Activated CD8-positive, alpha-beta memory T cell treated with anti-CD3 and anti-CD28 coated beads, Interleukin-2, amount 50 U/mL, for 48 hours (primary cell): ENCODE measurements around the gene UBE2G2.
A peak's percentile ranks its signal among the peaks of the same experiment; 100 is the strongest.

Experiments
- DNase-seq: peaks from one replicate; pipeline ENCODE4 v3.0.0-alpha.2; 2020

The UBE2G2 gene

GRCh38 chr21:44814498-44815023, 12.9 kb upstream of the UBE2G2 start:
- DNase-seq = no peak

GRCh38 chr21:44813727-44814126, 12.1 kb upstream of the UBE2G2 start:
- no peak for DNase-seq

DNA sequence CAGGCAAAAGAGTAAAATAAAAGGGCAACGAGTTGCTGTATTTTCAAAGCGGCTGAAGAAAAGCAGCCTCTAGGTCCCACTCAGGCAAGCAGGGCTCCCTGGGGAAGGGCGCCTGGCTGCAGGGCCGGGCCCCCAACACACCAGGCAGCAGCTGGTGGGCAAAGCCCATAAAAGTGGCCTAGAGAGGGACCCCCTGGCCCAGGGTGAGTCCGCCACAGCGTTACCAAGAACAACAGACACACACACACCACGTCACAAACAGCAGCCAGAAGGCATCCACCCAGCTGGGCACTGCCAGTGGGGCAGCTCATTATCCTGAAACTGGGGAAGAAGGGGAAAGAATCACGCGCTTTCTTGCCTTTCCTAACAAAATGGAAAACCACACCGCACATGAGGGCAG, 11.5 kb upstream of the UBE2G2 start:
- DNase-seq = no peak

- DNase-seq = no peak
Measured at GRCh38 chr21:44812640-44813039, 11.0 kb upstream of the UBE2G2 start.

DNA sequence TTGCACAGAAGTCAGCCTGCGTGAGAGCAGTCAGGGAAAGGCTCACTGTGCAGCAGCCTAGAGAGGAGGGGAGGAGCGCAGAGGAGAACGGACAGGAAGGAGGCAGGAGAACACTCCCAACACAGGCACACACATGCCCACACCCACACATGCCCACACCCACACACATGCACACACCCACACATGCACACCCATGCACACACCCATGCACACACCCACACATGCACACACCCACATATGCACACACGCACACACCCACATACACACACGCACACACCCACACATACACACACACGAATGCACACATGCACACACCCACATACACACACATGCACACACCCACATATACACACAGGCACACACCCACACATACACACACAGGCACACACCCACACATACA, 9.2 kb upstream of the UBE2G2 start:
- no peak for DNase-seq

- no peak for DNase-seq
Measured at GRCh38 chr21:44805859-44806258, 4.2 kb upstream of the UBE2G2 start.

DNA sequence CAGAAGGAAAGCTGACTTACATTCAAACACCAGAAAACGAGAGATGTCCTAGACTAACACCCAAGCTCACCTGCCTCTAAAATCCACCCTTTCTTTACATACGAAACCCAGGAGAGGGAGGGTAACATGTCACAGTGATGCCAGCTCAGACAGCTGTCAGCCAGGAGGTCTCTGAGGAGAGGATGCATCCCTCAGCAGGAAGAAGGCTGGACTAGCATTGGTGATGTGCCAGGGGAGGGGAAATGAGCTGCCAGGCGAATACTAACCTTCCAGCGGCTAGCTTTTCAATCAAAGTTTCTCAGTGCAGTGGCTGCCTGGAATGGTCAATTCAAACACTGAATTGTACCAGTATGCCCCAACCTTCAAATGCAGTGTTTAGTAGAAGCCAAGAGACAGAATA, 3.6 kb upstream of the UBE2G2 start:
- DNase-seq = no peak

- no peak for DNase-seq
Measured at GRCh38 chr21:44804762-44805161, 3.1 kb upstream of the UBE2G2 start.

DNA sequence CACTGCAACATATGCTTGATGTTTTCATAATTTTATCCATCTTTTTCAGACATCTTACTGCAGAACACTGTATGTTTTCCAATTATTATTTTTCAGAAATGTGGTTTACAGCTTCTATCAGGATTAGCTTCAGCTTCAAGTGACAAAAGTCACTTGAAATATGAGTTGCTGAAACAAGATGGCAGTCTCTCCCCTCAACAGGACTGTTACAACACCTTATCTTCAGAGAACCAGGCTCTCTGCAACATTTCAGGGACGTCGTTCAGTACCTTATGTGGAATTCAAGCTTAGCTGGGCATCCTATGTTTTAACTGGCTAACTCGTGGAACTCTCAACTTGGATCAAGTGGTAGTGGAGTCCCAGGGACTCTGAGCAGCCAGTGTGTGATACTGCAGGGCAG, 2.0 kb upstream of the UBE2G2 start:
- no peak for DNase-seq

GRCh38 chr21:44802396-44803153, 955 bp upstream of the UBE2G2 start:
- DNase-seq = no peak

DNA sequence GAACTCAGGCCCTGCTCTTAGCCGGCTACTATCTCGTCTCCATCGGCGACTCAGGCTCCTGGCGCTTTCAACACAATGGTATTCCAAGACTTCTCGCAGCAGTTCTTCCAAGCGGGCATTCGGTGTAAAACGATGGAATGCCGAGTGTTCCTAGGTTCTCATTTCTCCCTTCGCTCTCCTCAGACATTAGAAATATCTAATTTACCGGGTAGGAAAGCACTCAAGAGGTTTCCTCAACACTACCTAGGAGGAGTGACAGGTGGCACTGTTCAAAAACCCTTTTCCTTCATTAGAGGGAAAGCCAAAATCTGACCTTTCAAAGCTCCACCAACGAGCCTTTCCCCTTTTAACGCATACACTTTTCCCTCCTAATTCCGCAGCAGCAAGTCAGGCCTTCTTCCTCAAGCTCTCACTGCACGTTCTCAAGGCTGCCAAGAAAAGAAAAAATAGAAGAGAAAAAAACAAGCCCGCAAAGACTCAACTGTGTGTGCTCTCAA, 601 bp downstream of the UBE2G2 start:
- no peak for DNase-seq

- no peak for DNase-seq
Measured at GRCh38 chr21:44800103-44800502, 1.5 kb downstream of the UBE2G2 start.

DNA sequence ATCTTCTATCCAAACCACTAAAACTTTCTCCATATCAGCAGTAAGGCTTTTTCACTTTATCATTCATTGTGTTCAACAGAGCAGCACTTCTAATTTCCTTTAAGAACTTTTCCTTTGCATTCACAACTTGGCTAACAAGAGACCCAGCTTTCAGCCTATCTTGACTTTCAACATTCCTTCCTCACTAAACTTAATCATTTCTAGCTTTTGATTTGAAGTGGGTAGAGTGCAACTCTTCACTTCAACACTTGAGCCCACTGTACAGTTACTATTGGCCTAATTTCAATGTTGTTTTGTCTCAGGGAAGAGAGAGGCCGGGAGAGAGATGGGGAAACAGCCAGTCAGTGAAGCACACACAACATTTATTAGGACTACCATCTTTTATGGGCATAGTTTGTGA, 2.0 kb downstream of the UBE2G2 start:
- no peak for DNase-seq

DNA sequence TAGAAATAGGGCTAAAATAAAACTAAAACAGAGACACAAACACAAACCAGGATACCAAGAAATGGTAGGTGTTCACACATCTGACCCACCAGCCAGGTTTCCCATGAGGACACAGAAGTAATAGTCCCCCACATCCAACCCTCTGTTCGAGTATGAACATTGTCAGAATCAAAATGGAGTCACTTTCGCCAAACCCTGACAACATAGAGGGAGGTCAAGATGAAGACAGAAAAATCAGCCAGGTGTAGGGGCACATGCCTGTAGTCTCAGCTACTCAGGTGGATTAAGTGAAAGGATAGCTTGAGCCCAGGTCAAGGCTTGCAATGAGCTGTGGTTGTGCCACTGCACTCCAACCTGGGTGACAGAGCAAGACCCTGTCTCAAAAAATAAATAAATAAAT, 3.8 kb downstream of the UBE2G2 start:
- no peak for DNase-seq

GRCh38 chr21:44795342-44795741, 6.3 kb downstream of the UBE2G2 start:
- DNase-seq = no peak

- no peak for DNase-seq
Measured at GRCh38 chr21:44793592-44794374, 7.8 kb downstream of the UBE2G2 start.

DNA sequence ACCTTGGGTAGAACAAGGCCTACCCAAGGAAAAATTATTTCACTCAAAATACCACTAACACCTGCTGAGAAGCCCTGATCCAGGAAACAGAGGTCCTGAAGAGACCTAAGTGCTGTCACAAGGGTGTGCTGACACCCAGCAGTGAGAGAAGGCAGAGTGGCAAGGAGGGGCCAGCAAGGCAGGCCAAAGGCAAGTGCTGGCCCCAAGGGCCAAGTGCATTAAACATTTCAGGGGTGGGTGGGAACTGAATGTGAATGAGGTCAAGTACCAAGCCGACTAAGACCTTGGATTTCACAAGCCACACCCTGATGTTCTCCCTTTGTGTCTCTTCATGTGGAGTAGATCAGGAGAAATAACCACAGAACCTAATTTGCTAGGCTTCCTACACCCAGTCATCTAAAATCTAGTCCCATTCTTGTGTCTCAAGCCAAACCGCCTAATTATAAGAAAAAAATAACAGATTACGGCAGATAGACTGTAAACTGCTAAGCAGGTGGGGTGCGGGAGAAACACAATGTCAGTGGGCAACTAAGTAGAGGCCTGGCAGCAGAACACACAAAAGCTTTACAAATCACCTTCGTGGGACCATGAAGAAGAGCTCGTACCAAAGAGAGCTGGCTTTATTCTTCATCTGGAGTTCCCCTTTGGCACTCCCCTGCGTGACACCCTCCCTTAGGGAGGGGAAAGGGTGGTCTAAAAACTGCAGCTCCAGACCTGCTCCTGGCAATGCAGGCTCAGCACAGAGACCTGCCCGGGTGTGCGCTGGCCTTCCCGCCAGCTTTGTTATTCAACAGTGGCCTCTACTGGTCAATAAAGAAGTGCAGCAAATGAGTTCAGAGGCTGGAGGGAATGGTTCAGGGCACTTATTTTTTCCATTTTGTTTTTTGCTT, 8.7 kb downstream of the UBE2G2 start:
- DNase-seq = peak; percentile 68

GRCh38 chr21:44791993-44792392, 9.6 kb downstream of the UBE2G2 start:
- DNase-seq = no peak

DNA sequence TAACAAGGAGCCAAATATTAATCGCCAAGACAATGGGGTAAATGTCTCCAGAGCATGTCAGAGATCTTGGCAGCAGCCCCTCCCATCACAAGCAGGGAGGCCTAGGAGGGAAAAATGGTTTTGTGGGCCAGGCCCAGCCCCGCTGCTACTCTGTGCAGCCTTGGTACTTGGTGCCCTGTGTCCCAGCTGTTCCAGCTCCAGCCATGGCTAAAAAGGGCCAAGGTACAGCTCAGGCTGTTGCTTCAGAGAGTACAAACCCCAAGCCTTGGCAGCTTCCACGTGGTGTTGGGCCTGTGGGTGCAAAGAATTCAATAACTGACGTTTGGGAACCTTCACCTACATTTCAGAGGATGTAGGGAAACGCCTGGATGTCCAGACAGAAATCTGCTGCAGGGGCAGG, 10.4 kb downstream of the UBE2G2 start:
- no peak for DNase-seq

DNA sequence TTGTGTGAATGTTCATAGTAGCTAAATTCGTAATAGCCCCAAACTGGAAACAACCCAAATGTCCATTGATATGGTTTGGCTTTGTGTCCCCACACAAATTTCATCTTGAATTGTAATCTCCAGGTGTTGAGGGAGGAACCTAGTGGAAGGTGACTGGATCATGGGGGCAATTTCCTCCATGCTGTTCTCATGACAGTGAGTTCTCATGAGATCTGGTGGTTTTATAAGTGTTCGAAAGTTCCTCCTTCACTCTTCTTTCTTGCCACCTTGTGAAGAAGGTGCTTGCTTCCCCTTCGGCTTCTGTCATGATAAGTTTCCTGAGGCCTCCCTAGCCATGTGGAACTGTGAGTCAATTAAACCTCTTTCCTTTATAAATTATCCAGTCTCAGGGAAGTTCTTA, 11.3 kb downstream of the UBE2G2 start:
- DNase-seq = no peak

GRCh38 chr21:44789880-44790279, 11.7 kb downstream of the UBE2G2 start:
- DNase-seq = no peak

- no peak for DNase-seq
Measured at GRCh38 chr21:44785620-44786335, 15.8 kb downstream of the UBE2G2 start.
